Right lobe of liver (tissue), 6 donors: Measurements from ENCODE around the gene OIT3. TPM values are rescaled to one million over a fixed set of nuclear protein-coding genes. Genes with fewer than 3 reads are reported as not detected.

Experiments used
- ATAC-seq, 4 donors: fragments of 200-7000 bp; cut with Tn5 transposase; one replicate each; pipeline ENCODE4 v1.9.1; 2020; ENCODE audit warnings: mild to moderate bottlenecking in 4 of 4, moderate library complexity in 4 of 4
- DNase-seq, 3 donors: peaks; one replicate each; pipeline ENCODE4 v3.0.0-alpha.2; 2020
- H3K27ac ChIP-seq, 3 donors: fragments of 200-600 bp; one replicate each; pipeline ENCODE4 v1.8.0; 2022
- H3K27me3 ChIP-seq, 2 donors: fragments of 200-600 bp; one replicate each; pipeline ENCODE4 v1.8.0; 2022
- H3K36me3 ChIP-seq, 4 donors: fragments of 200-600 bp; sonication (generic) in 1 of 4; one replicate each; pipeline versions ENCODE4 v1.5.1 to v1.8.0; 2017 to 2022; ENCODE audit warnings: control low read depth in 1 of 4
- H3K4me1 ChIP-seq, 4 donors: fragments of 200-600 bp; sonication (generic) in 1 of 4; one replicate each; pipeline versions ENCODE4 v1.5.1 to v1.8.0; 2017 to 2022; ENCODE audit warnings: control low read depth in 1 of 4
- H3K4me3 ChIP-seq, 3 donors: fragments of 200-600 bp; one replicate each; pipeline ENCODE4 v1.8.0; 2022
- H3K9me3 ChIP-seq, 4 donors: fragments of 200-600 bp; sonication (generic) in 1 of 4; one replicate each; pipeline versions ENCODE4 v1.5.1 to v1.8.0; 2017 to 2022; ENCODE audit warnings: control low read depth in 1 of 4
- CTCF ChIP-seq, 4 donors: fragments of 200-600 bp in 3 of 4; fragments of 450-650 bp in 1 of 4; IDR thresholded peaks; one replicate each; pipeline versions ENCODE4 v1.5.1 to v1.8.0; 2016 to 2022; ENCODE audit warnings: antibody characterized with exemption in 4 of 4, mild to moderate bottlenecking in 2 of 4
- POLR2A ChIP-seq: fragments of 450-650 bp; IDR thresholded peaks from one replicate; pipeline ENCODE4 v1.6.1; 2017; ENCODE audit warnings: antibody characterized with exemption, mild to moderate bottlenecking
- WGBS: methylation state at CpG from one replicate; pipeline ENCODE4 v1.1.6; 2018; ENCODE audit warnings: low coverage, low lambda C conversion rate; ENCODE audit not compliant: insufficient coverage; ENCODE audit errors: missing lambda C conversion rate; 5-methylcytosine and 5-hydroxymethylcytosine counted together
- intact Hi-C, 2 donors: fragments of 100-400 bp; cut with DNase I; formaldehyde crosslinking; loops; one replicate each; pipeline versions ENCODE4 v1.11.2 to v1.14.1; 2022
- total RNA-seq, 6 experiments: library from RNA; depleted of rRNA in 2 of 6; stranded (reverse); fragments of >200 nt in 2 of 6; fragmentation: NEBNext Ultra II Directional in 3 of 6; extraction: Animal tissue kit (Norgen Biotek cat#: 25700) in 3 of 6; gene quantifications; one replicate each; pipeline versions ENCODE4 v1.1.0 to v1.2.4, GENCODE V29; 2016 to 2023
- donor health status: DM: no; HTN: yes; CAD: no.
- donor health status: DM: no; HTN: no; CAD: no.
- donor health status: DM: no; HTN: no; CAD: no.
- donor health status: DM: no; HTN: yes; CAD: no.
- donor health status: DM: no; HTN: yes; CAD: no.

OIT3 gene
- total RNA-seq, 6 experiments from 2014 or later, result 24.4 to 78.2 (median 48.7) TPM

DNA sequence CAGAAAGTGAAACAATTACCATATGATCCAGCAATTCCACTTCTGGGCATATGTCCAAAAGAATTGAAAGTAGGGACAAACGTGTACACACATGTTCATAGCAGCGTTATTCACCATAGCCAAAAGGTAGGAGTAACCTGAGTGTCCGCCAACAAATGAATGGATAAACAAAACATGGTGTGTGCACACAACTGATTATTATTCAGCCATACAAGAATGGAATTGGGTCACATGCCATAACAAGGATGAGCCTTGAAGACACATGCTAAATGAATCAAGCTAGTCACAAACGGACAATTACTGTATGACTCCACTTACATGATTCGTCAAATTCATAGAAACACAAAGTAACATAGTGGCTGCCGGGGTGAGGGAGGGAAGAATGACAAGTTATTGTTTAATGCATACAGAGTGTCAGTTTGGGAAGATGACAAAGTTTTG lies 4.1 kb upstream of the OIT3 start:
- no peak overlapping the region for H3K27ac ChIP-seq
- H3K4me1 ChIP-seq, result peaks cover 0 to 20% (median 6%) of the 10 kb centered on the region in 4 donors
- ATAC-seq (peak in 2 of 4 donors; percentile 15 to 22), DNase-seq (no peak)
- H3K9me3 ChIP-seq, result no peaks in the 10 kb centered on the region
- intact Hi-C loops, result no loop called here
- WGBS, result 57% methylated on average over 6 of the region's 6 CpGs
- TF ChIP-seq CTCF (IDR thresholded peaks at IDR 0.05), result no peak
- no peak for TF ChIP-seq POLR2A
- H3K4me3 ChIP-seq, result no peak overlapping the region
- no peaks in the 10 kb centered on the region for H3K27me3 ChIP-seq
- no peaks in the 10 kb centered on the region for H3K36me3 ChIP-seq

- 67% methylated on average over 1 of the region's 2 CpGs for WGBS
- TF ChIP-seq CTCF (IDR thresholded peaks at IDR 0.05), result no peak
- no peak for TF ChIP-seq POLR2A
- H3K27ac ChIP-seq, result no peak overlapping the region
- DNase-seq (no peak), ATAC-seq (no peak)
- no peaks in the 10 kb centered on the region for H3K36me3 ChIP-seq
- H3K9me3 ChIP-seq, result no peaks in the 10 kb centered on the region
- no peaks in the 10 kb centered on the region for H3K27me3 ChIP-seq
- peaks cover 0 to 20% (median 6%) of the 10 kb centered on the region in 4 donors for H3K4me1 ChIP-seq
- H3K4me3 ChIP-seq, result no peak overlapping the region
- intact Hi-C loops, result no loop called here
These were observed 3.5 kb upstream of the OIT3 start for GRCh38 chr10:72890086-72890485.

DNA sequence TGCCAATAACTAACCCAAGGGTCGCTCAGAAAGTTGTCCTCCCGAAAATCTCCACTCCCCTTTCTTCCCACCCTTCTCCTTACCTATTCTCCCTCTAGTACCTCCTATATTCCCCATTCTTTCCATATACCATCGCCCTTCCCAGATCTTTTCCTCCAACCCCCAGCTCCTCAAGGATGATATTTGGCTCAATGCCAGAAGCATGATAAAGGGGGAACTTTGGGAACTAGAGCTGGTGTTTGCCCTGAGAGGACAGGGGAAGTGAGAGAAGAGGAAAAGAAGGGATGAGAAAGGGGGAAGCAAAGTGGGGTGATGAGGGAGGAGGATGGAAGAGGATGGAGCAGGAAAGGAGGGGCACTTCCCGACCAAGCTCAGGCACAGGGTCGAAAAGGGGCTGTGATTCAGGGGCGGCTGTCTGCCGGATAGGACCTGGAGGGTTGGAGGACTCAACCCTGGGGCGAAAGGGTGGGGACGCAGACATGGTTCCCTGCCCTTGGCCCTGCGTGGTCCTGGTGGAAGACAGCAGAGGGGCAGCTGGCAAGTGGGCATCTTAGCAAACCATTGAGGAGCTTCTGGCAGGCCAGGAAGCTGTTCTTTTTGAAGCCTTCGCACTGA lies 1.8 kb downstream of the OIT3 start:
- H3K27me3 ChIP-seq, result no peaks in the 10 kb centered on the region
- DNase-seq (no peak), ATAC-seq (peak in 1 of 4 donors; percentile 31)
- intact Hi-C loops, result no loop called here
- no peaks in the 10 kb centered on the region for H3K36me3 ChIP-seq
- H3K27ac ChIP-seq, result peak overlapping the region; percentile 29 to 66 (median 34)
- H3K9me3 ChIP-seq, result no peaks in the 10 kb centered on the region
- peak overlapping the region; percentile 12 to 33 (median 22) for H3K4me3 ChIP-seq
- 61% methylated on average over 9 of the region's 11 CpGs for WGBS
- no peak for TF ChIP-seq POLR2A
- TF ChIP-seq CTCF (IDR thresholded peaks at IDR 0.05), result no peak
- peaks cover 0 to 20% (median 6%) of the 10 kb centered on the region in 4 donors for H3K4me1 ChIP-seq

- Histone ChIP-seq H3K27me3 (no peaks in the 10 kb centered on the region), H3K9me3 (no peaks in the 10 kb centered on the region), H3K4me3 (no peak overlapping the region), H3K36me3 (no peaks in the 10 kb centered on the region), H3K27ac (no peak overlapping the region), H3K4me1 (no peaks in the 10 kb centered on the region)
- no peak for DNase-seq
- 86% methylated on average over 1 of the region's 10 CpGs for WGBS
- intact Hi-C loops, result no loop called here
- TF ChIP-seq POLR2A (no peak), CTCF (IDR thresholded peaks at IDR 0.05) (no peak)
- ATAC-seq, result no peak
These were observed 5.1 kb downstream of the OIT3 start for GRCh38 chr10:72898616-72899015.
